GM19023 (cell line): ENCODE data around the gene ZMYM4.

Source experiments
- ATAC-seq: cut with Tn5 transposase; IDR thresholded peaks from one replicate; pipeline ENCODE4 v1.9.1; 2021; ENCODE audit warnings: mild to moderate bottlenecking, moderate library complexity; ENCODE audit not compliant: unreplicated experiment

ZMYM4 gene

GRCh38 chr1:35394386-35394785 lies 125.9 kb downstream of the ZMYM4 start:
- no peak for ATAC-seq

GRCh38 chr1:35398739-35399138 lies 130.2 kb downstream of the ZMYM4 start:
- no peak for ATAC-seq

GRCh38 chr1:35401049-35401448 lies 132.5 kb downstream of the ZMYM4 start:
- ATAC-seq = no peak

GRCh38 chr1:35406103-35406502 lies 137.6 kb downstream of the ZMYM4 start:
- ATAC-seq = no peak

- ATAC-seq = no peak
Measured at GRCh38 chr1:35407743-35408142, 139.2 kb downstream of the ZMYM4 start.

- ATAC-seq = no peak
Measured at GRCh38 chr1:35408925-35409324, 140.4 kb downstream of the ZMYM4 start.

- no peak for ATAC-seq
Measured at GRCh38 chr1:35426097-35426586, 157.6 kb downstream of the ZMYM4 start.

- no peak for ATAC-seq
Measured at GRCh38 chr1:35428360-35428759, 159.9 kb downstream of the ZMYM4 start.

- ATAC-seq = no peak
Measured at GRCh38 chr1:35430762-35431161, 162.3 kb downstream of the ZMYM4 start.

- ATAC-seq = no peak
Measured at GRCh38 chr1:35431173-35431599, 162.7 kb downstream of the ZMYM4 start.

- no peak for ATAC-seq
Measured at GRCh38 chr1:35432231-35432630, 163.7 kb downstream of the ZMYM4 start.

GRCh38 chr1:35433714-35434113 lies 165.2 kb downstream of the ZMYM4 start:
- ATAC-seq = no peak

- ATAC-seq = no peak
Measured at GRCh38 chr1:35434703-35435102, 166.2 kb downstream of the ZMYM4 start.

GRCh38 chr1:35436078-35436477 lies 167.6 kb downstream of the ZMYM4 start:
- ATAC-seq = no peak

GRCh38 chr1:35437200-35437599 lies 168.7 kb downstream of the ZMYM4 start:
- no peak for ATAC-seq

- no peak for ATAC-seq
Measured at GRCh38 chr1:35439626-35440025, 171.1 kb downstream of the ZMYM4 start.

GRCh38 chr1:35441926-35442579 lies 173.5 kb downstream of the ZMYM4 start:
- no peak for ATAC-seq

GRCh38 chr1:35442734-35443133 lies 174.2 kb downstream of the ZMYM4 start:
- ATAC-seq = no peak

GRCh38 chr1:35443768-35444518 lies 175.4 kb downstream of the ZMYM4 start:
- no peak for ATAC-seq

- ATAC-seq = no peak
Measured at GRCh38 chr1:35444519-35444774, 175.9 kb downstream of the ZMYM4 start.

GRCh38 chr1:35447278-35447677 lies 178.8 kb downstream of the ZMYM4 start:
- ATAC-seq = no peak

- no peak for ATAC-seq
Measured at GRCh38 chr1:35448344-35448801, 179.9 kb downstream of the ZMYM4 start.
